ENCODE measurements around the gene OR1S1.
"Not testable (repeated sequence)": the region's sequence is repeated elsewhere in the genome, so short reads cannot be mapped to it uniquely, and the experiment has no call there.

The OR1S1 gene

GRCh38 chr11:58212420-58212819 lies at the start of gene OR1S1:
Gene OR1S1, plus strand, starts transcription at chr11:58212720.
- H2AFZ ChIP-seq (ENCODE audit: low read depth, low read length); H3K9me3 ChIP-seq (ENCODE audit: low read length); H3K4me3 ChIP-seq (ENCODE audit: low read length); H3K36me3 ChIP-seq (ENCODE audit: insufficient read depth, low read length); H3K4me1 ChIP-seq (ENCODE audit: insufficient read depth, low read length); H3K27me3 ChIP-seq (ENCODE audit: insufficient read depth, low read length): not testable (repeated sequence)

- no peaks in the 10 kb centered on the region for H3K4me1 ChIP-seq (ENCODE audit: insufficient read depth, low read length)
- peaks cover 2% of the 10 kb centered on the region for H3K27me3 ChIP-seq (ENCODE audit: insufficient read depth, low read length)
- H3K36me3 ChIP-seq (ENCODE audit: insufficient read depth, low read length), result no peaks in the 10 kb centered on the region
- no peak overlapping the region for H2AFZ ChIP-seq (ENCODE audit: low read depth, low read length)
- H3K4me3 ChIP-seq (ENCODE audit: low read length), result no peak overlapping the region
- H3K9me3 ChIP-seq (ENCODE audit: low read length), result no peaks in the 10 kb centered on the region
Observed at GRCh38 chr11:58164389-58164788, 48.1 kb upstream of the OR1S1 start.

- no peaks in the 10 kb centered on the region for H3K9me3 ChIP-seq (ENCODE audit: low read length)
- H3K4me3 ChIP-seq (ENCODE audit: low read length), result no peak overlapping the region
- no peaks in the 10 kb centered on the region for H3K4me1 ChIP-seq (ENCODE audit: insufficient read depth, low read length)
- no peaks in the 10 kb centered on the region for H3K36me3 ChIP-seq (ENCODE audit: insufficient read depth, low read length)
- peaks cover 2% of the 10 kb centered on the region for H3K27me3 ChIP-seq (ENCODE audit: insufficient read depth, low read length)
- no peak overlapping the region for H2AFZ ChIP-seq (ENCODE audit: low read depth, low read length)
Observed at GRCh38 chr11:58164990-58165389, 47.5 kb upstream of the OR1S1 start.

- no peaks in the 10 kb centered on the region for H3K36me3 ChIP-seq (ENCODE audit: insufficient read depth, low read length)
- H3K27me3 ChIP-seq (ENCODE audit: insufficient read depth, low read length), result peaks cover 2% of the 10 kb centered on the region
- H2AFZ ChIP-seq (ENCODE audit: low read depth, low read length), result no peak overlapping the region
- no peaks in the 10 kb centered on the region for H3K4me1 ChIP-seq (ENCODE audit: insufficient read depth, low read length)
- H3K9me3 ChIP-seq (ENCODE audit: low read length), result no peaks in the 10 kb centered on the region
- no peak overlapping the region for H3K4me3 ChIP-seq (ENCODE audit: low read length)
Observed at GRCh38 chr11:58165504-58166106, 46.9 kb upstream of the OR1S1 start.

GRCh38 chr11:58177409-58178054 lies 35.0 kb upstream of the OR1S1 start:
- Histone ChIP-seq H3K36me3 (ENCODE audit: insufficient read depth, low read length) (no peaks in the 10 kb centered on the region), H3K4me3 (ENCODE audit: low read length) (no peak overlapping the region), H3K4me1 (ENCODE audit: insufficient read depth, low read length) (no peaks in the 10 kb centered on the region), H3K27me3 (ENCODE audit: insufficient read depth, low read length) (no peaks in the 10 kb centered on the region), H2AFZ (ENCODE audit: low read depth, low read length) (no peak overlapping the region), H3K9me3 (ENCODE audit: low read length) (no peaks in the 10 kb centered on the region)

GRCh38 chr11:58178444-58178843 lies 34.1 kb upstream of the OR1S1 start:
- Histone ChIP-seq H3K27me3 (ENCODE audit: insufficient read depth, low read length) (no peaks in the 10 kb centered on the region), H3K4me1 (ENCODE audit: insufficient read depth, low read length) (no peaks in the 10 kb centered on the region), H3K9me3 (ENCODE audit: low read length) (no peaks in the 10 kb centered on the region), H3K4me3 (ENCODE audit: low read length) (no peak overlapping the region), H2AFZ (ENCODE audit: low read depth, low read length) (no peak overlapping the region), H3K36me3 (ENCODE audit: insufficient read depth, low read length) (no peaks in the 10 kb centered on the region)

- H3K4me3 ChIP-seq (ENCODE audit: low read length), result no peak overlapping the region
- H3K27me3 ChIP-seq (ENCODE audit: insufficient read depth, low read length), result no peaks in the 10 kb centered on the region
- H3K9me3 ChIP-seq (ENCODE audit: low read length), result no peaks in the 10 kb centered on the region
- H2AFZ ChIP-seq (ENCODE audit: low read depth, low read length), result no peak overlapping the region
- H3K36me3 ChIP-seq (ENCODE audit: insufficient read depth, low read length), result no peaks in the 10 kb centered on the region
- H3K4me1 ChIP-seq (ENCODE audit: insufficient read depth, low read length), result no peaks in the 10 kb centered on the region
Observed at GRCh38 chr11:58179648-58180047, 32.9 kb upstream of the OR1S1 start.

- H3K36me3 ChIP-seq (ENCODE audit: insufficient read depth, low read length), result no peaks in the 10 kb centered on the region
- no peak overlapping the region for H2AFZ ChIP-seq (ENCODE audit: low read depth, low read length)
- no peaks in the 10 kb centered on the region for H3K9me3 ChIP-seq (ENCODE audit: low read length)
- H3K27me3 ChIP-seq (ENCODE audit: insufficient read depth, low read length), result no peaks in the 10 kb centered on the region
- H3K4me3 ChIP-seq (ENCODE audit: low read length), result no peak overlapping the region
- no peaks in the 10 kb centered on the region for H3K4me1 ChIP-seq (ENCODE audit: insufficient read depth, low read length)
Observed at GRCh38 chr11:58186938-58187337, 25.6 kb upstream of the OR1S1 start.

GRCh38 chr11:58188770-58189169 lies 23.8 kb upstream of the OR1S1 start, which contains the start of gene OR9Q2:
Gene OR9Q2, plus strand, starts transcription at chr11:58189070. Its CDS starts 1,421 bp downstream, at chr11:58190491.
- no peaks in the 10 kb centered on the region for H3K4me1 ChIP-seq (ENCODE audit: insufficient read depth, low read length)
- H3K9me3 ChIP-seq (ENCODE audit: low read length), result no peaks in the 10 kb centered on the region
- H2AFZ ChIP-seq (ENCODE audit: low read depth, low read length), result no peak within 1 kb of the TSS
- H3K27me3 ChIP-seq (ENCODE audit: insufficient read depth, low read length), result no peaks in the 10 kb centered on the region
- H3K36me3 ChIP-seq (ENCODE audit: insufficient read depth, low read length), result no peaks in the 10 kb centered on the region
- H3K4me3 ChIP-seq (ENCODE audit: low read length), result no peak within 1 kb of the TSS

- no peaks in the 10 kb centered on the region for H3K27me3 ChIP-seq (ENCODE audit: insufficient read depth, low read length)
- H3K4me3 ChIP-seq (ENCODE audit: low read length), result no peak overlapping the region
- no peak overlapping the region for H2AFZ ChIP-seq (ENCODE audit: low read depth, low read length)
- no peaks in the 10 kb centered on the region for H3K9me3 ChIP-seq (ENCODE audit: low read length)
- H3K36me3 ChIP-seq (ENCODE audit: insufficient read depth, low read length), result no peaks in the 10 kb centered on the region
- no peaks in the 10 kb centered on the region for H3K4me1 ChIP-seq (ENCODE audit: insufficient read depth, low read length)
Observed at GRCh38 chr11:58192229-58192628, 20.3 kb upstream of the OR1S1 start.

- Histone ChIP-seq H3K4me3 (ENCODE audit: low read length) (no peak overlapping the region), H3K9me3 (ENCODE audit: low read length) (no peaks in the 10 kb centered on the region), H2AFZ (ENCODE audit: low read depth, low read length) (no peak overlapping the region)
Observed at GRCh38 chr11:58193391-58193790, 19.1 kb upstream of the OR1S1 start.

GRCh38 chr11:58195939-58196338 lies 16.6 kb upstream of the OR1S1 start:
- H3K4me1 ChIP-seq (ENCODE audit: insufficient read depth, low read length), result no peaks in the 10 kb centered on the region
- no peak overlapping the region for H2AFZ ChIP-seq (ENCODE audit: low read depth, low read length)
- no peaks in the 10 kb centered on the region for H3K9me3 ChIP-seq (ENCODE audit: low read length)
- H3K27me3 ChIP-seq (ENCODE audit: insufficient read depth, low read length), result no peaks in the 10 kb centered on the region
- H3K4me3 ChIP-seq (ENCODE audit: low read length), result no peak overlapping the region
- no peaks in the 10 kb centered on the region for H3K36me3 ChIP-seq (ENCODE audit: insufficient read depth, low read length)

More at GRCh38 chr11:58193391-58193790, 19.1 kb upstream of the OR1S1 start:
- Histone ChIP-seq H3K4me1 (ENCODE audit: insufficient read depth, low read length) (no peaks in the 10 kb centered on the region), H3K27me3 (ENCODE audit: insufficient read depth, low read length) (no peaks in the 10 kb centered on the region), H3K36me3 (ENCODE audit: insufficient read depth, low read length) (no peaks in the 10 kb centered on the region)

- Histone ChIP-seq H2AFZ (ENCODE audit: low read depth, low read length) (no peak overlapping the region), H3K36me3 (ENCODE audit: insufficient read depth, low read length) (no peaks in the 10 kb centered on the region), H3K4me3 (ENCODE audit: low read length) (no peak overlapping the region), H3K27me3 (ENCODE audit: insufficient read depth, low read length) (no peaks in the 10 kb centered on the region), H3K9me3 (ENCODE audit: low read length) (no peaks in the 10 kb centered on the region), H3K4me1 (ENCODE audit: insufficient read depth, low read length) (no peaks in the 10 kb centered on the region)
Observed at GRCh38 chr11:58199271-58199670, 13.2 kb upstream of the OR1S1 start.

- no peaks in the 10 kb centered on the region for H3K9me3 ChIP-seq (ENCODE audit: low read length)
- no peaks in the 10 kb centered on the region for H3K27me3 ChIP-seq (ENCODE audit: insufficient read depth, low read length)
- no peaks in the 10 kb centered on the region for H3K4me1 ChIP-seq (ENCODE audit: insufficient read depth, low read length)
- H2AFZ ChIP-seq (ENCODE audit: low read depth, low read length), result no peak within 1 kb of the TSS
- no peak within 1 kb of the TSS for H3K4me3 ChIP-seq (ENCODE audit: low read length)
- no peaks in the 10 kb centered on the region for H3K36me3 ChIP-seq (ENCODE audit: insufficient read depth, low read length)
Observed at GRCh38 chr11:58204042-58204441, 8.5 kb upstream of the OR1S1 start, which contains the start of gene OR1S2. Gene OR1S2, minus strand, starts transcription at chr11:58204142. Its CDS starts 0 bp downstream, at chr11:58204142.

Data from neuron (in vitro differentiated cells).